ENCODE measurements around the gene TMEM223. TPM values are rescaled to one million over a fixed set of nuclear protein-coding genes. Genes with fewer than 3 reads are reported as not detected.
"Not testable (repeated sequence)": the region's sequence is repeated elsewhere in the genome, so short reads cannot be mapped to it uniquely, and the experiment has no call there.

Gene TMEM223, protein sequence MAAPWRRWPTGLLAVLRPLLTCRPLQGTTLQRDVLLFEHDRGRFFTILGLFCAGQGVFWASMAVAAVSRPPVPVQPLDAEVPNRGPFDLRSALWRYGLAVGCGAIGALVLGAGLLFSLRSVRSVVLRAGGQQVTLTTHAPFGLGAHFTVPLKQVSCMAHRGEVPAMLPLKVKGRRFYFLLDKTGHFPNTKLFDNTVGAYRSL
- 87.1 and 88.9 TPM in 2 replicates for total RNA-seq
- 92.4 and 102 TPM in 2 replicates for polyA plus RNA-seq

- H3K27me3 ChIP-seq, result no peaks in the 10 kb centered on the region
- peaks cover 16% of the 10 kb centered on the region for H3K4me1 ChIP-seq (ENCODE audit: low read depth)
- H3K4me3 ChIP-seq, result peak within 1 kb of the TSS; percentile 92
- TF ChIP-seq, protein P1, sequence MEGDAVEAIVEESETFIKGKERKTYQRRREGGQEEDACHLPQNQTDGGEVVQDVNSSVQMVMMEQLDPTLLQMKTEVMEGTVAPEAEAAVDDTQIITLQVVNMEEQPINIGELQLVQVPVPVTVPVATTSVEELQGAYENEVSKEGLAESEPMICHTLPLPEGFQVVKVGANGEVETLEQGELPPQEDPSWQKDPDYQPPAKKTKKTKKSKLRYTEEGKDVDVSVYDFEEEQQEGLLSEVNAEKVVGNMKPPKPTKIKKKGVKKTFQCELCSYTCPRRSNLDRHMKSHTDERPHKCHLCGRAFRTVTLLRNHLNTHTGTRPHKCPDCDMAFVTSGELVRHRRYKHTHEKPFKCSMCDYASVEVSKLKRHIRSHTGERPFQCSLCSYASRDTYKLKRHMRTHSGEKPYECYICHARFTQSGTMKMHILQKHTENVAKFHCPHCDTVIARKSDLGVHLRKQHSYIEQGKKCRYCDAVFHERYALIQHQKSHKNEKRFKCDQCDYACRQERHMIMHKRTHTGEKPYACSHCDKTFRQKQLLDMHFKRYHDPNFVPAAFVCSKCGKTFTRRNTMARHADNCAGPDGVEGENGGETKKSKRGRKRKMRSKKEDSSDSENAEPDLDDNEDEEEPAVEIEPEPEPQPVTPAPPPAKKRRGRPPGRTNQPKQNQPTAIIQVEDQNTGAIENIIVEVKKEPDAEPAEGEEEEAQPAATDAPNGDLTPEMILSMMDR (IDR thresholded peaks at IDR 0.05; ENCODE audit: low read depth, low read length), result no peak
- no peaks in the 10 kb centered on the region for H3K9me3 ChIP-seq (ENCODE audit: low read depth)
- H3K27ac ChIP-seq, result peak within 1 kb of the TSS; percentile 97
- peaks cover 33% of the 10 kb centered on the region for H3K36me3 ChIP-seq
- peak; percentile 84 to 91 for DNase-seq (ENCODE audit: low read depth in 1 of 2, low spot score in 1 of 2)
These were observed at the start of gene TMEM223 for GRCh38 chr11:62791501-62792201. TSS of gene TMEM223 (minus strand) at chr11:62792006. CDS start at chr11:62791994, 12 bp downstream.

DNA sequence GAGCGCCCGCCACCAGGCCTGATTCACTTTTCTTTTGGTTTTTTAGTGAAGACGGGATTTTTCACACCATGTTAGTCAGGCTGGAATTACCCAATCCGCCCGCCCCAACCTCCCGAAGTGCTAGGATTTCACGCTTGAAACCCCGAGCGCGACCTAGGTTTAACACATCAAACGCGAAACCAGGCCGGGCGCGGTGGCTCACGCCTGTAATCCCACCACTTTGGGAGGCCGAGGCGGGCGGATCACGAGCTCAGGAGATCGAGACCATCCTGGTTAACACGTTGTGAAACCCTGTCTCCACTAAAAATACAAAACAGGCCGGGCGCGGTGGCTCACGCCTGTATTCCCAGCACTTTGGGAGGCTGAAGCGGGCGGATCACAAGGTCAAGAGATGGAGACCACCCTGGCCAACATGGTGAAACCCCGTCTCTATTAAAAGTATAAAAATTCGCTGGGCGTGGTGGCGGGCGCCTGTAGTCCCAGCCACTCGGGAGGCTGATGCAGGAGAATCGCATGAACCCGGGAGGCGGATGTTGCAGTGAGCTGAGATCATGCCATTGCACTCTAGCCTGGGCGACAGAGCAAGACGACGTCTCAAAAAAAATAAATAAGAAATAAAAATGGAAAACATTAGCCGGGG, 49.0 kb upstream of the TMEM223 start:
- H3K9me3 ChIP-seq (ENCODE audit: low read depth); H3K36me3 ChIP-seq; H3K4me1 ChIP-seq (ENCODE audit: low read depth); H3K27me3 ChIP-seq: not testable (repeated sequence)
- H3K27ac ChIP-seq, result peak overlapping the region; percentile 99
- H3K4me3 ChIP-seq, result peak overlapping the region; percentile 95
- peak; percentile 75 to 81 for DNase-seq (ENCODE audit: low read depth in 1 of 2, low spot score in 1 of 2)

GRCh38 chr11:62839050-62839945, 47.5 kb upstream of the TMEM223 start, which contains the start of gene WDR74:
TSS of gene WDR74 (minus strand) at chr11:62839590. CDS start at chr11:62839570, 20 bp downstream.
- TF ChIP-seq, protein P1 (IDR thresholded peaks at IDR 0.05; ENCODE audit: low read depth, low read length), result no peak
- Histone ChIP-seq H3K4me3 (peak within 1 kb of the TSS; percentile 95), H3K36me3 (no peaks in the 10 kb centered on the region), H3K4me1 (ENCODE audit: low read depth) (peaks cover 9% of the 10 kb centered on the region), H3K27me3 (no peaks in the 10 kb centered on the region), H3K27ac (peak within 1 kb of the TSS; percentile 99), H3K9me3 (ENCODE audit: low read depth) (no peaks in the 10 kb centered on the region)
- DNase-seq (ENCODE audit: low read depth in 1 of 2, low spot score in 1 of 2), result peak; percentile 95

DNA sequence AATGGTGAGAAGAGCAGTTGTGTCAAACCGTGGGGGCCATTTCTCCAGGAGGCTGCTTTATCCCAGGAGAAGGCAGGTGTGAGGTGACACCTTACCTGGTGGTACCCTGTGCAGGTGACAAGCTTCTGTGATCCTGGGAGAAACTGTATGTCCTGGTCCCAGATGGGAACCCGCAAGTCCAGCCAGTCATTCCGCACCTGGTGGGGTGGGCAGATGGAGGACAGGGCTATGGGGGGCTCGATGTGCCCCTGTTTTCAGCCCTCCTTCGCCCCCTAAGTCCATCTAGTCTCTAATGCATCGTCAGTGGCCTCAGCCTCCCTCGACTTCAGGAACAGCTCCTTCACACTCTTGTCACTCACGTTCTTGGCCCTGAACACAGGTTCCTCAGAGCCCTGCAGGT, 43.5 kb upstream of the TMEM223 start:
- Histone ChIP-seq H3K4me3 (no peak overlapping the region), H3K9me3 (ENCODE audit: low read depth) (no peaks in the 10 kb centered on the region), H3K4me1 (ENCODE audit: low read depth) (peaks cover 7% of the 10 kb centered on the region), H3K27ac (no peak overlapping the region), H3K27me3 (no peaks in the 10 kb centered on the region), H3K36me3 (no peaks in the 10 kb centered on the region)
- DNase-seq (ENCODE audit: low read depth in 1 of 2, low spot score in 1 of 2), result no peak
- TF ChIP-seq, protein P1 (IDR thresholded peaks at IDR 0.05; ENCODE audit: low read depth, low read length), result no peak

DNA sequence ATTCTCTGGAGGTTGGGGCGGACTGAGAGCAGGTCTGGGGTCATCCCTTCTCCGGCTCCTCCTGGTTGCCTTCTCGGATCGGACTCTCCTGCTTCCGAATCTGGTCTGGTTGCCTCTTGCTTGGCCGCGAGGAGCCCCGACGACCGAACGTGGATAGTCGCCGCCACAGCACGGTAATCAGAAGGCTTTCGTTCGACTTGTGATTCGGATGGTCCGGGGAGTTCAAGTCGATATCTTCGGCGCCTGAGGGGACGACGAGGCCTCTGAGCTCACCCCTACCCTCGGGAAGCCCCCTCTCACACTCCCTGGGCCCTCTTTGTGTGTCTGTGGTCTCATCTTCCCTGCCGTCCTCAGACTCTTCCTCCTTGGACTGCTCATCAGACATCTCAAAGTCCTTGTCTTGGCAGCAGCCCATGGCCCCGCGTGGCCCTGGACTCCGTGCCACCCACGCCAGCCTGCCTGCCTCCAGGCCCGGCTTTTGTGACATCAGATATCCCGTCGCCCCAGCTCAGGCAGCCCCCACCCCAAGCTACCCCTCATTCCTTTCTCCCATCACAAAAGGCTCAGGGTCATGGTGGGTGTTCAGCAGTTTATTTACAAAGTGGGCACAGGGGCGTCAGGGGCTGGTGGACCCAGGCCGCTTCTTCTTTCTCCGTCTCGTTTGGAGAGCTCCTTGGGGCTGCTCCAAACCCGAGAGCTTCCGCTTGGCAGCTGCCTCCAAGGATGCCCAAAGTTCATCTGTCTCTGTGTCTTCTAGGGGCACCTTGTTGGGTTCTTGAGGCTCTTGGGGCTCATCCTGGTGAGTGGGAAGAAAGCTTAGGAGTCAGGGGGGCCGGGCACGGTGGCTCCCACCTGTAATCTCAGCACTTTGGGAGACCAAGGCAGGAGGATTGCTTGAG, 40.8 kb upstream of the TMEM223 start, which contains the start of gene TEX54:
Gene TEX54 (minus strand): TSS at position 506 of the 899 bp plus-strand sequence.
- DNase-seq (ENCODE audit: low read depth in 1 of 2, low spot score in 1 of 2), result no peak
- Histone ChIP-seq H3K9me3 (ENCODE audit: low read depth) (no peaks in the 10 kb centered on the region), H3K27me3 (no peaks in the 10 kb centered on the region), H3K4me1 (ENCODE audit: low read depth) (peaks cover 10% of the 10 kb centered on the region), H3K4me3 (peak within 1 kb of the TSS; percentile 90), H3K36me3 (peaks cover under 1% of the 10 kb centered on the region), H3K27ac (peak within 1 kb of the TSS; percentile 97)
- TF ChIP-seq, protein P1 (IDR thresholded peaks at IDR 0.05; ENCODE audit: low read depth, low read length), result no peak
